Measurements from ENCODE around the gene ERAL1. TPM values are rescaled to one million over a fixed set of nuclear protein-coding genes. Genes with fewer than 3 reads are reported as not detected.
A peak's percentile ranks its signal among the peaks of the same experiment; 100 is the strongest.

The ERAL1 gene
- total RNA-seq, 1 experiment from 2014 or later: 53.7 TPM

- no peak for DNase-seq (ENCODE audit: unreplicated experiment)
- POLR2A ChIA-PET: interaction anchor here (0.5 to 5.6 kb wide), 16 partner anchors 10 to 178 kb away, joined by 3 to 64 read pairs (median 10); partner anchors contain the start of genes FAM222B, NEK8, PHF12 and RPL23A
- intact Hi-C loops (cut with micrococcal nuclease): no loop called here
- CTCF ChIA-PET: interaction anchor here (0.5 to 3.1 kb wide), 10 partner anchors 8 to 344 kb away, joined by 3 to 23 read pairs (median 4); partner anchors contain the start of genes NEK8 and TLCD1
- Mint-ChIP-seq H3K9me3 (ENCODE audit: unreplicated experiment) (no peaks in the 10 kb centered on the region), H3K4me1 (ENCODE audit: insufficient read depth, unreplicated experiment) (peaks cover 28% of the 10 kb centered on the region), H3K27ac (ENCODE audit: low read depth, unreplicated experiment) (no peak overlapping the region), H3K36me3 (ENCODE audit: insufficient read depth, unreplicated experiment) (peaks cover 14% of the 10 kb centered on the region), H3K4me3 (ENCODE audit: unreplicated experiment) (no peak overlapping the region), H3K27me3 (ENCODE audit: insufficient read depth, unreplicated experiment) (no peaks in the 10 kb centered on the region)
- BruUV-seq (replicated peaks): no TSS peak
- TF ChIP-seq, protein P1, sequence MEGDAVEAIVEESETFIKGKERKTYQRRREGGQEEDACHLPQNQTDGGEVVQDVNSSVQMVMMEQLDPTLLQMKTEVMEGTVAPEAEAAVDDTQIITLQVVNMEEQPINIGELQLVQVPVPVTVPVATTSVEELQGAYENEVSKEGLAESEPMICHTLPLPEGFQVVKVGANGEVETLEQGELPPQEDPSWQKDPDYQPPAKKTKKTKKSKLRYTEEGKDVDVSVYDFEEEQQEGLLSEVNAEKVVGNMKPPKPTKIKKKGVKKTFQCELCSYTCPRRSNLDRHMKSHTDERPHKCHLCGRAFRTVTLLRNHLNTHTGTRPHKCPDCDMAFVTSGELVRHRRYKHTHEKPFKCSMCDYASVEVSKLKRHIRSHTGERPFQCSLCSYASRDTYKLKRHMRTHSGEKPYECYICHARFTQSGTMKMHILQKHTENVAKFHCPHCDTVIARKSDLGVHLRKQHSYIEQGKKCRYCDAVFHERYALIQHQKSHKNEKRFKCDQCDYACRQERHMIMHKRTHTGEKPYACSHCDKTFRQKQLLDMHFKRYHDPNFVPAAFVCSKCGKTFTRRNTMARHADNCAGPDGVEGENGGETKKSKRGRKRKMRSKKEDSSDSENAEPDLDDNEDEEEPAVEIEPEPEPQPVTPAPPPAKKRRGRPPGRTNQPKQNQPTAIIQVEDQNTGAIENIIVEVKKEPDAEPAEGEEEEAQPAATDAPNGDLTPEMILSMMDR (IDR thresholded peaks at IDR 0.05; ENCODE audit: unreplicated experiment): no peak
These were observed 43.7 kb downstream of the ERAL1 start for GRCh38 chr17:28898527-28898955.

GRCh38 chr17:28899212-28899815, 44.5 kb downstream of the ERAL1 start:
- no peak overlapping the region for H3K27ac Mint-ChIP-seq (ENCODE audit: low read depth, unreplicated experiment)
- DNase-seq (ENCODE audit: unreplicated experiment): no peak
- ChIA-PET CTCF (interaction anchor here (0.6 to 2.3 kb wide), 6 partner anchors 18 to 173 kb away, joined by 3 to 10 read pairs (median 4); partner anchors contain the start of gene TLCD1), POLR2A (interaction anchor here (0.7 to 5.6 kb wide), 6 partner anchors 9 to 172 kb away, joined by 3 to 64 read pairs (median 19); partner anchors contain the start of genes FAM222B, NEK8 and TLCD1)
- intact Hi-C loops (cut with micrococcal nuclease): no loop called here
- no peaks in the 10 kb centered on the region for H3K27me3 Mint-ChIP-seq (ENCODE audit: insufficient read depth, unreplicated experiment)
- BruUV-seq (replicated peaks): no TSS peak
- no peaks in the 10 kb centered on the region for H3K9me3 Mint-ChIP-seq (ENCODE audit: unreplicated experiment)
- TF ChIP-seq, protein P1 (IDR thresholded peaks at IDR 0.05; ENCODE audit: unreplicated experiment): no peak
- H3K36me3 Mint-ChIP-seq (ENCODE audit: insufficient read depth, unreplicated experiment): peaks cover 14% of the 10 kb centered on the region
- H3K4me3 Mint-ChIP-seq (ENCODE audit: unreplicated experiment): no peak overlapping the region
- H3K4me1 Mint-ChIP-seq (ENCODE audit: insufficient read depth, unreplicated experiment): peaks cover 36% of the 10 kb centered on the region

DNA sequence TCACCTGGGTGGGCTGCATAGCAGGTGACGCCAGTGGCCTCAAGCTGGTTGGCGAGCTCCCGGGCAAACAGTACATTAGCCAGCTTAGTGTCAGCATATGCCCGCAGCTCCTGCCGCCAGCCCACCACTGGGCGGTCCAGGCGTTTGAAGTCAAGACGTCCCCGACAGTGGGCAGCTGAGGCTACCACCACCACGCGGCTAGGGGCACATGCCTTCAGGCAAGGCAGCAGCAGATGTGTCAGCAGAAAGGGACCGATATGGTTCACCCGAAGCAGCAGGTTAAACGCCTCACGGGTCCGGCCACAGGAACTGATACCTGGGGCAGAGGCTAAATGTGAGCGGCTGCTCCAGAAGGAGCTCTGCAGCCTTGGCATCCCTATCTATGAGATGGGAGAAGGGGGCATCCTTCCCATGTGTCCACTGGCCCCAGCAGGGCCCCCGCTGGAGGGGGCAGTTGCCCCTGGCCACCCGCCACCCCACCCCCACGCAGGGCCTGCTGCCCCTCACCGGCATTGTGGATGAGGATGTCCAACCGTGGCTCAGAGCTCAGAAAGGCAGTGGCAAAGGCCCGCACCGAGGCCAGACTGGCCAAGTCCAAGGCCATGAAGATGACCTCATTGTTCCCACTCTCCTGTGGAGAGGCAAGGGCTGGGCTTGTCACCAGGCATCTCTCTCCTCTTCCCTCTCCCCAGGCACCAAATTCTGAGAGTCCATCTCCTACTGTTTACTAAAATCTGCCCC, 46.3 kb downstream of the ERAL1 start:
- Mint-ChIP-seq H3K27ac (ENCODE audit: low read depth, unreplicated experiment) (peak overlapping the region; percentile 63), H3K27me3 (ENCODE audit: insufficient read depth, unreplicated experiment) (no peaks in the 10 kb centered on the region), H3K4me3 (ENCODE audit: unreplicated experiment) (peak overlapping the region; percentile 72), H3K36me3 (ENCODE audit: insufficient read depth, unreplicated experiment) (peaks cover 31% of the 10 kb centered on the region), H3K9me3 (ENCODE audit: unreplicated experiment) (no peaks in the 10 kb centered on the region), H3K4me1 (ENCODE audit: insufficient read depth, unreplicated experiment) (peaks cover 36% of the 10 kb centered on the region)
- ChIA-PET CTCF (interaction anchor here (0.6 to 5.8 kb wide), 8 partner anchors 16 to 174 kb away, joined by 3 to 43 read pairs (median 6); partner anchors contain the start of gene TLCD1), POLR2A (interaction anchor here (0.6 to 4.0 kb wide), 12 partner anchors 24 to 239 kb away, joined by 3 to 24 read pairs (median 6); partner anchors contain the start of genes ERAL1, FAM222B, NEK8 and PHF12)
- no TSS peak for BruUV-seq (replicated peaks)
- TF ChIP-seq, protein P1 (IDR thresholded peaks at IDR 0.05; ENCODE audit: unreplicated experiment): no peak
- intact Hi-C loops (cut with micrococcal nuclease): no loop called here
- DNase-seq (ENCODE audit: unreplicated experiment): no peak

All from MCF 10A (cell line).